HCT116 (cell line): ENCODE measurements around the gene ACAD9. TPM values are rescaled to one million over a fixed set of nuclear protein-coding genes. Genes with fewer than 3 reads are reported as not detected.

Experiments used
- ATAC-seq: fragments of 200-7000 bp; cut with Tn5 transposase; 2 replicates; pipeline ENCODE4 v1.9.1; 2020; ENCODE audit warnings: mild to moderate bottlenecking, moderate library complexity
- BruUV-seq: library from RNA; stranded (reverse); fragments of 400-500 nt; replicated peaks from 2 replicates; lab custom pipeline; 2021; lab: Mats Ljungman, UMichigan
- CTCF ChIA-PET: fragments of 300-600 bp; sonication (Branson Sonifier 250); formaldehyde crosslinking; loops from one replicate; lab custom pipeline; 2021; ENCODE audit warnings: antibody characterized with exemption; lab: Charles Lee
- POLR2A ChIA-PET: fragments of 300-600, 350-600 bp; sonication (Branson Sonifier 250); formaldehyde crosslinking; loops from one replicate; lab custom pipeline; 2021; ENCODE audit warnings: antibody characterized with exemption; lab: Charles Lee
- RAD21 ChIA-PET, 2 experiments: fragments of 300-600 bp; sonication (Branson Sonifier 250); formaldehyde crosslinking; loops; one replicate each; lab custom pipeline; 2023; ENCODE audit warnings: low total read pairs in 2 of 2; ENCODE audit not compliant: uncharacterized antibody in 2 of 2, unreplicated experiment in 2 of 2, low non-redundant PET in 1 of 2; lab: Charles Lee
- DNase-seq: peaks from one replicate; pipeline ENCODE4 v3.0.0-alpha.2; 2010; ENCODE audit warnings: low read depth, low spot score
- H2AFZ ChIP-seq: fragments of 200-600 bp; shearing (Covaris generic), sonication (generic); 2 replicates; pipeline ENCODE4 v1.6.1; 2017; ENCODE audit warnings: low read depth, mixed run types, mixed read lengths, antibody characterized with exemption, low read length; ENCODE audit not compliant: poor library complexity, severe bottlenecking
- H3K27ac ChIP-seq: 2 replicates; pipeline ENCODE4 v1.5.1; 2012; ENCODE audit warnings: low read depth, low read length
- H3K27me3 ChIP-seq: fragments of 200-600 bp; sonication (generic); 2 replicates; pipeline ENCODE4 v1.6.1; 2016; ENCODE audit warnings: mixed run types, low read length, mixed read lengths; ENCODE audit not compliant: insufficient read depth
- H3K36me3 ChIP-seq, 2 experiments: fragments of 200-500 bp in 1 of 2; fragments of 200-600 bp in 1 of 2; sonication (Bioruptor generic) in 1 of 2; sonication (generic) in 1 of 2; 2 replicates each; pipeline versions ENCODE4 v1.5.1 to v1.6.1; 2014 to 2016; ENCODE audit warnings: low read length in 2 of 2, inconsistent platforms in 1 of 2, mixed read lengths in 1 of 2, mixed run types in 1 of 2; ENCODE audit not compliant: insufficient read depth in 2 of 2, control insufficient read depth in 1 of 2
- H3K4me1 ChIP-seq, 2 experiments: fragments of 200-600 bp in 1 of 2; sonication (generic) in 1 of 2; 2 replicates each; pipeline versions ENCODE4 v1.5.1 to v1.6.1; 2012 to 2017; ENCODE audit warnings: low read length in 2 of 2, inconsistent platforms in 1 of 2, mild to moderate bottlenecking in 1 of 2, mixed read lengths in 1 of 2, mixed run types in 1 of 2, moderate library complexity in 1 of 2; ENCODE audit not compliant: insufficient read depth in 2 of 2, control insufficient read depth in 1 of 2
- H3K4me2 ChIP-seq: fragments of 200-600 bp; sonication (generic); 2 replicates; pipeline ENCODE4 v1.6.1; 2017; ENCODE audit warnings: mixed run types, low read length, mixed read lengths
- H3K4me3 ChIP-seq, 2 experiments: fragments of 200-600 bp in 1 of 2; sonication (generic) in 1 of 2; replicated peaks in 1 of 2; 2 replicates each; pipeline ENCODE4 v1.5.1; 2011 to 2016; ENCODE audit warnings: low read length in 2 of 2, control low read depth in 1 of 2, low read depth in 1 of 2, mild to moderate bottlenecking in 1 of 2, mixed read lengths in 1 of 2, mixed run types in 1 of 2
- H3K79me2 ChIP-seq: fragments of 200-600 bp; sonication (generic); 2 replicates; pipeline ENCODE4 v1.6.1; 2017; ENCODE audit warnings: mild to moderate bottlenecking, mixed run types, low read length, moderate library complexity, mixed read lengths; ENCODE audit not compliant: insufficient read depth
- H3K9ac ChIP-seq: fragments of 200-600 bp; sonication (generic); 2 replicates; pipeline ENCODE4 v1.6.1; 2016; ENCODE audit warnings: low read length, mixed read lengths
- H3K9me2 ChIP-seq: fragments of 200-600 bp; sonication (generic), shearing (Covaris generic); 2 replicates; pipeline ENCODE4 v1.6.1; 2017; ENCODE audit warnings: mixed run types, mild to moderate bottlenecking, moderate library complexity; ENCODE audit not compliant: insufficient read depth
- H3K9me3 ChIP-seq, 2 experiments: fragments of 200-500 bp in 1 of 2; fragments of 200-600 bp in 1 of 2; sonication (Bioruptor generic) in 1 of 2; sonication (generic) in 1 of 2; 2 replicates each; pipeline ENCODE4 v1.6.1; 2014 to 2017; ENCODE audit warnings: low read length in 2 of 2, mixed read lengths in 2 of 2, inconsistent platforms in 1 of 2, low read depth in 1 of 2, mild to moderate bottlenecking in 1 of 2, mixed run types in 1 of 2, moderate library complexity in 1 of 2; ENCODE audit not compliant: control insufficient read depth in 1 of 2, insufficient read depth in 1 of 2
- H4K20me1 ChIP-seq: fragments of 200-600 bp; sonication (generic), shearing (Covaris generic); 2 replicates; pipeline ENCODE4 v1.6.1; 2017; ENCODE audit warnings: mixed run types, mild to moderate bottlenecking, moderate library complexity; ENCODE audit not compliant: insufficient read depth
- CBX3 ChIP-seq: IDR thresholded peaks from 2 replicates; pipeline ENCODE4 v1.6.1; 2012; ENCODE audit warnings: low read depth
- CEBPB ChIP-seq: IDR thresholded peaks from 2 replicates; pipeline ENCODE4 v1.6.1; 2012; ENCODE audit warnings: low read depth
- CTCF ChIP-seq, 3 experiments: fragments of 200-600 bp in 1 of 3; sonication (generic) in 1 of 3; IDR thresholded peaks in 2 of 3; conservative IDR thresholded peaks in 1 of 3; 2 replicates each; pipeline ENCODE4 v1.5.1; 2012 to 2017; ENCODE audit warnings: low read depth in 2 of 3, low read length in 2 of 3, antibody characterized with exemption in 1 of 3, borderline replicate concordance in 1 of 3, control low read depth in 1 of 3, mild to moderate bottlenecking in 1 of 3, mixed read lengths in 1 of 3, mixed run types in 1 of 3, moderate library complexity in 1 of 3; ENCODE audit not compliant: insufficient read depth in 1 of 3
- EGR1 ChIP-seq: IDR thresholded peaks from 2 replicates; pipeline ENCODE4 v1.6.1; 2012; ENCODE audit warnings: low read depth
- ELF1 ChIP-seq: IDR thresholded peaks from 2 replicates; pipeline ENCODE4 v1.6.1; 2012; ENCODE audit warnings: low read depth, borderline replicate concordance
- EZH2 ChIP-seq: fragments of 200-600 bp; sonication (generic); IDR thresholded peaks from 2 replicates; pipeline ENCODE4 v1.6.1; 2017; ENCODE audit warnings: antibody characterized with exemption, mixed run types
- FOSL1 ChIP-seq: IDR thresholded peaks from 2 replicates; pipeline ENCODE4 v1.6.1; 2012; ENCODE audit warnings: low read depth
- JUND ChIP-seq: IDR thresholded peaks from 2 replicates; pipeline ENCODE4 v1.6.1; 2012
- RAD21 ChIP-seq: IDR thresholded peaks from 2 replicates; pipeline ENCODE4 v1.6.1; 2012; ENCODE audit warnings: low read depth, mild to moderate bottlenecking
- SRF ChIP-seq: IDR thresholded peaks from 2 replicates; pipeline ENCODE4 v1.6.1; 2012; ENCODE audit warnings: low read depth
- TCF7L2 ChIP-seq: IDR thresholded peaks from 2 replicates; pipeline ENCODE4 v1.7.0; 2011; ENCODE audit warnings: borderline replicate concordance, inconsistent platforms; ENCODE audit not compliant: insufficient read depth, insufficient read length; ENCODE audit errors: extremely low read depth
- YY1 ChIP-seq: IDR thresholded peaks from 2 replicates; pipeline ENCODE4 v1.6.1; 2011; ENCODE audit warnings: low read length, low read depth, moderate library complexity, mild to moderate bottlenecking; ENCODE audit not compliant: insufficient replicate concordance; ENCODE audit errors: extremely low read depth
- intact Hi-C: fragments of 100-400 bp; cut with micrococcal nuclease; formaldehyde crosslinking; loops from 2 replicates; pipeline ENCODE4 v1.10.0; 2022
- total RNA-seq: library from RNA; stranded (reverse); gene quantifications from one replicate; pipeline ENCODE4 v1.2.1, GENCODE V29; 2021; ENCODE audit not compliant: unreplicated experiment

The ACAD9 gene
- total RNA-seq, 1 experiment from 2014 or later: 55.8 TPM

- H3K9me3 ChIP-seq: no peaks in the 10 kb centered on the region
- peaks cover 3% of the 10 kb centered on the region; the same call in 1 of the 2 replicates for H4K20me1 ChIP-seq
- no peak overlapping the region for H3K27ac ChIP-seq
- no peak overlapping the region for H2AFZ ChIP-seq
- no peaks in the 10 kb centered on the region for H3K27me3 ChIP-seq
- CTCF ChIA-PET: no interaction called here
- peaks cover 79% of the 10 kb centered on the region for H3K79me2 ChIP-seq
- no peak for ATAC-seq
- RAD21 ChIA-PET: no interaction called here
- BruUV-seq: no TSS peak
- no peak overlapping the region for H3K9ac ChIP-seq
- no peak overlapping the region for H3K4me3 ChIP-seq
- peaks cover 5 to 9% of the 10 kb centered on the region in 2 experiments; a peak in 3 of 4 replicates for H3K4me1 ChIP-seq
- POLR2A ChIA-PET: no interaction called here
- intact Hi-C loops: no loop called here
- H3K9me2 ChIP-seq: no peaks in the 10 kb centered on the region
- DNase-seq: no peak
- no peak overlapping the region for H3K4me2 ChIP-seq
- H3K36me3 ChIP-seq: peaks cover 15 to 19% of the 10 kb centered on the region in 2 experiments; a peak in 3 of 4 replicates
- TF ChIP-seq SRF (no peak), CEBPB (no peak), CTCF (IDR thresholded peaks at IDR 0.05 in 2 of 3, conservative IDR thresholded peaks at IDR 0.05 in 1 of 3; ENCODE audit: borderline replicate concordance in 1 of 3, insufficient read depth in 1 of 3, low read depth in 2 of 3, low read length in 2 of 3) (no peak), JUND (no peak), ELF1 (no peak), FOSL1 (no peak), RAD21 (no peak), CBX3 (no peak), EZH2 (no peak), EGR1 (no peak), YY1 (no peak), TCF7L2 (no peak)
These were observed 5.6 kb downstream of the ACAD9 start for GRCh38 chr3:128884992-128885391.
